IMR-90 (cell line): ENCODE measurements around the gene MPC1.

ENCODE experiments used
- BHLHE40 ChIP-seq: fragments of 150-350 bp; IDR thresholded peaks from 2 replicates; pipeline ENCODE4 v1.6.1; 2016; ENCODE audit warnings: mild to moderate bottlenecking, low read depth, low read length
- CTCF ChIP-seq: conservative IDR thresholded peaks from 2 replicates; pipeline ENCODE4 v1.5.1; 2012; ENCODE audit warnings: mild to moderate bottlenecking, low read depth, low read length, improper control_type of control experiment
- MAFK ChIP-seq: IDR thresholded peaks from 2 replicates; pipeline ENCODE4 v1.6.1; 2012; ENCODE audit warnings: low read depth, low read length, improper control_type of control experiment
- NFE2L2 ChIP-seq: fragments of 150-350 bp; IDR thresholded peaks from 2 replicates; pipeline ENCODE4 v1.6.1; 2016; ENCODE audit warnings: low read depth, mild to moderate bottlenecking, low read length
- POLR2A ChIP-seq: IDR thresholded peaks from 2 replicates; pipeline ENCODE4 v1.6.1; 2012; ENCODE audit warnings: mild to moderate bottlenecking, low read depth, low read length
- RAD21 ChIP-seq: IDR thresholded peaks from 2 replicates; pipeline ENCODE4 v1.6.1; 2012; ENCODE audit warnings: low read length, improper control_type of control experiment

DNA sequence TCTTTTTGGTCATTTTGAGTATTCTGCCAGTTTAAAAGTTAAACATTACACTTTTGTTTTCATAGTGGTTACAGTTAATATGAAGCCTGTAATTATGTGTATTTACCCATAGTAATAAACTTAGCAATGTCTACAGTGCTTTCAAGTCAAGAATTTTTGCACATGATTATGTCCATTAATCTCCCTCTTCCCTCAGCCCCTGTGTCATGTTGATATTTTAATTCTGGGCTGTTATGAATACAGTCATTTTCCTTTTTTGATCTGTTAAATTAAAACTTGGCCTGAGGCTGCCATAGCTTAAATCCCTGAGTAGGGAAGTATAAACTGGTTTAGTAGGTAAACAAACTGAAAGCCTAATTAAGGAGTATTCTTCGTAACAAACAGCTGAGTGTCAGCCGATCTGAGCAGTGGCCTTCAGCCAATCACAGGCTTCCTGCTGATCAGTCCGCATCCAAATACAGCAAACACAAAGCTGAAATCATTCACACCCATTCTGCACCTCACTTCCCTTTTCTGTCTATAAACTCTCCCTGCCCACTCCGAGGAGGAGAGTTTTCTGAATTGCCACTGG, 30.9 kb downstream of the MPC1 start:
- TF ChIP-seq CTCF (no peak), BHLHE40 (no peak), RAD21 (no peak), POLR2A (no peak), MAFK (no peak), NFE2L2 (no peak)
